HG03342 (cell line): Measurements from ENCODE around the gene IVD.

Experiments used
- ATAC-seq: cut with Tn5 transposase; IDR thresholded peaks from one replicate; pipeline ENCODE4 v1.9.1; 2021; ENCODE audit warnings: mild to moderate bottlenecking, moderate library complexity; ENCODE audit not compliant: unreplicated experiment

The IVD gene

DNA sequence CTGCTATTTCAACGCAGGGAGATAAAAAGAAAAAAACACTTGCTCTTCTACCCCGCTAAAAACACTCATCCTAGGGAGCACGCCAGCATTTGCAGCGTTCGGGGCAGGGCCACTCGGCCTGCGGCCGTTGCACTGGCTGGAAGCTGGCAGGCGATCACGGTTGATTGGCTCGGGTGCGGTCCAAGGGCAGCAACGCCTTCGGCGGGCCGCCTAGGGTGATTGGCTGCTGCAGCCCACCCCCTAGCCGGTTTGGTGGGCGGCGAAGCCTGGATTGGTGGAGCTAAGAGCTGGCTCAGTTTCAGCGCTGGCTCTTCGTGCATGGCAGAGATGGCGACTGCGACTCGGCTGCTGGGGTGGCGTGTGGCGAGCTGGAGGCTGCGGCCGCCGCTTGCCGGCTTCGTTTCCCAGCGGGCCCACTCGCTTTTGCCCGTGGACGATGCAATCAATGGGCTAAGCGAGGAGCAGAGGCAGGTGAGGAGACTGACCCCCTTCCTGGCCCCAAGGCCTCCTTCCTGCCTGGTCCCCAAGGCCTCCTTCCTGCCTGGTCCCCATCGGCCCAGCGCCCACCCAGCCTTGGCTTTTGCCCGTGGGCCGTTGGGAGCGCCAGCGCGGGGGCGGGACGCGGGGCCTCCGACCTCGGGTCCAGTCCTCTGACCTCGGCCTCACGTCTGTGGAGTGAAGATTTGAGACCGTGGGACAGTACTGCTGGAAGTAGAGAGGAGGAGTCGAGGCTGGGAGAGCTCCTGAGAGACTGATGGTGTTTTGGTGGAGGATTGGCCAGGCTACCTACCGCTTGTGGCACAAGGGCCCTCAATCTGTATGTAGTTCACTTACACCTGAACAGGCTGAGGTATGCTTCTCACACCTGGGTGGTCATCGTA, at the start of gene IVD:
Gene IVD (plus strand): TSS at position 295 of the 881 bp plus-strand sequence. CDS start 33 bp downstream, at position 328.
- ATAC-seq, result peak; percentile 75

GRCh38 chr15:40355976-40356585, 49.5 kb upstream of the IVD start:
- ATAC-seq, result no peak

DNA sequence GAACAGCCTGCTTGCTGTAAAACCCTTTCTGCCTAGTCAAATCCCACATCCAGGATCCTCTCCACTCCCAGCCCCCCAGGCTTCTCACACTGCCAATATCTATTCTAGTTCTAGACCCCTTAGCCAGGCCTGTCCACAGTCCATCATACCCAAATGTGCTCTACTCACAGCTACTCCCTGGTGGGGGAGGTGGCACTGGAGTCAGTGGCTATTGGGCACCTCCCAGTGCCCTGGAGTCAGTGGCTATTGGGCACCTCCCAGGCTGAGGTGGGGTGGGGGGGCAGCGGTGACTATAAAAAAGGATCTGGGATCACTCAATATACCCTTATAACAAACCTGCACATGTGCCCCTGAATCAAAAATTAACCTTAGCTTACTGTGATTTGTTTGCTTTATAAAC, 48.3 kb upstream of the IVD start:
- no peak for ATAC-seq

GRCh38 chr15:40357723-40358470, 47.7 kb upstream of the IVD start, which contains the start of gene DISP2:
TSS of gene DISP2 (plus strand) at chr15:40358219. CDS start at chr15:40358322, 103 bp downstream.
- ATAC-seq, result peak; percentile 87

DNA sequence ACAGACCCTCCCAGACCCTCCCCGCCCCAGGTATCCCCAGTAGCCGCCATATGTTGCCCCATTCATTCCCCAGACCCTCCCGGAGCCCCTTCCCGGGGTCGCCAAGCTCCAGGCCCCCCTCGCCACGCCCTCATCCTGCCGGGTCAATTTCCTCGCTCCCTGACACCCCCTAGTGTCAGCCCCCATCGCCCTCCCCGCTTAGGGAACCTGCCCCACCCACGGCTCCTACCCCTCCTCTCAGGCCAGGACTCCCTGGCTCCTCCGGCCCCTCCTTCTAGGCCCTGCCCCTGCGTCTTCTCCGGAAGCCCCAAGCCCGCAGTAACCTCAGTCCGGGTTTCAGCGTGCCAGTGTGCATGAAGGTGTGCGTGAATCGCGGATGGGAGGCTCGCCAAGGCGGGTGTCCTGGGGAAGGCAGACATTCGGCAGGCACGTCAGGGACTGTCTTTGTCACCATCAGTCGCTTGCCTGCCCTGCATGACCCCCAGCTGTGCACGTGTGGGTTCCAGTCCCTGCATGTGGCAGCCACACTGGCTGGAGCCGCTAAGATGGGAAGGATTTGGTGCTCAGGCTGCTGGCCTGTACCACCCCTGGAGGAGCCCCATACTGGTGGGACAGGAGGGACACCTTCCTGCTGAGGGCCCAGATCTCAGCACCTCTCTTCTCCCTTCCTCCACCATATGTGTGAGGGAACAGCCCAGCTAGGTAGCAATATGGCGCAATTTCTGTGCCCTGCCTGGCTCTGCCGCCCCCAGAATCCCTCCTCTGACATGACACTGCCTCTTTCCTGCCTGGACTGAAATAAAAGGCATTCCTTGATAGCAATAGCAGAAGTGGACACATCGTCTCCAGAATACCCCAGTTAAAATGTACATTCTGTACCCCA, 46.9 kb upstream of the IVD start:
- no peak for ATAC-seq

DNA sequence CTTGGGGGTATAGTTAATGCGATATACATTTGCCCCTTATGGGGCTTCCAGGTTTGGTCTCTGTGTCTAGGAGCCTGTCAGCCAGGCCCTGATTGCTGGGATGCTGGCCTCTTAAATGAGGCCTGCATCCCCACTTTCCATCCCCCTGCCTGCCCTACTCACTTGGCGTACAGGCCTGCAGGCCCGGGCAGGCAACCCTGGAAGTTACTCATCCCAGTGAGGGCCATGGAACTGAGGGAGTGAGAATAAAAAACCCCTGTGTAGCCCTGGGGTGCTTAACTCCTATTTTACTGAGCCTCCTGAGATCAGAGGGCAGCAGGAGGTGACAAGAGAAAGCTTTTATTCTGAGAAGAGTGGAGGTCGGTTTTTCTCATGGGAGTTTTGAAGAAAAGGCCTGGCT, 45.6 kb upstream of the IVD start:
- no peak for ATAC-seq

DNA sequence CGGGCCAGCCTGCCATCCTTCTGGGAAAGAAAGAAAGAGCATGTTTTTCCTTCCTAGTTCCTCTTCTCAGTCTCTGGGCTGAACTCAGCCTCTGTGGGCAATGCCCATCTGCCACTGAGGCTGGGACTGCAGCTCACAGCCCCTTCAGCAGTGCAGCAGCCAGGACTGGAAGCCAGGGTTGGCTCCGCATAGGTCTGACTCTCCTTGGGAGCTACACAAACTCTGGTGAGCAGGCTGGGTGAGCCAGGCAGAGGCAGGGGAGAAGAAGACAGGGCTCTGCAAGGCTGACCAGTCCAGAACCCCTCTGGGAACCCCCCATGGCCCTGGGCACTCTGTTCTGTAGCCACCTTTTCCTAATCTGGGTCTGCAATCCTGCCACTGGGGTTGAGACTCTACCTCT, 44.0 kb upstream of the IVD start:
- no peak for ATAC-seq

DNA sequence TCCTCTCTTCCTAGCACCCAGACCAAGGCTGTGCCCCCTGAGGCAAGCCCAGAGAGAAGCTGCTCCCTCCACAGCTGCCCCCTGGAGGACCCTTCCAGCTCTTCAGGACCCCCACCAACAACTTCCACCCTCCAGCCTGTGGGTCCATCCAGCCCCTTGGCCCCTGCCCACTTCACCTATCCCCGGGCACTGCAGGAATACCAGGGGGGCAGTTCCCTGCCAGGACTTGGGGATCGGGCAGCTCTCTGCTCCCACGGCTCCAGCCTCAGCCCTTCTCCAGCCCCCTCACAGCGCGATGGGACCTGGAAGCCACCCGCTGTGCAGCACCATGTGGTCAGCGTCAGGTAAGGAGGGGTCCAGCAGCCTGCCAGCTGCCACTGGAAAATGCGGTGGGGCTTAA, 42.0 kb upstream of the IVD start:
- no peak for ATAC-seq

- no peak for ATAC-seq
These were observed 41.3 kb upstream of the IVD start for GRCh38 chr15:40364251-40364650.

DNA sequence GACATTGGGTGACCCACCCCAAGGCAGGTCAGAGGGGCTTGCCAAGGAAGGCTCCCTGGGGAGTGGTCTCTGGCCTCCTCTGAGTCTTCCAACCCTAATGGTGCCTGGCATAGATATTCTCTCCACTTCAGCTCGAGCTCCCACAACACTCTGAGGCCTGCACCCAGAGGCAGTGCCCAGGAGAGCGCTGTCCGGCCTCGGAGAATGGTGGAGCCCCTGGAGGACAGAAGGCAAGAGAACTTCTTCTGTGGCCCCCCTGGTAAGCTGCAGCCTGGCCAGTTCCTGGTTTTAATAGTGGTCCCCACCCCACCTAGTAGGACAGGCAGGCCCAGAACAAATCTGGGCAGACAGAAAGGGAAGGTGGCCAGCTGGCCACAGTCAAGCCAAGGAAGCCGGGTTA, 40.6 kb upstream of the IVD start:
- ATAC-seq, result no peak

DNA sequence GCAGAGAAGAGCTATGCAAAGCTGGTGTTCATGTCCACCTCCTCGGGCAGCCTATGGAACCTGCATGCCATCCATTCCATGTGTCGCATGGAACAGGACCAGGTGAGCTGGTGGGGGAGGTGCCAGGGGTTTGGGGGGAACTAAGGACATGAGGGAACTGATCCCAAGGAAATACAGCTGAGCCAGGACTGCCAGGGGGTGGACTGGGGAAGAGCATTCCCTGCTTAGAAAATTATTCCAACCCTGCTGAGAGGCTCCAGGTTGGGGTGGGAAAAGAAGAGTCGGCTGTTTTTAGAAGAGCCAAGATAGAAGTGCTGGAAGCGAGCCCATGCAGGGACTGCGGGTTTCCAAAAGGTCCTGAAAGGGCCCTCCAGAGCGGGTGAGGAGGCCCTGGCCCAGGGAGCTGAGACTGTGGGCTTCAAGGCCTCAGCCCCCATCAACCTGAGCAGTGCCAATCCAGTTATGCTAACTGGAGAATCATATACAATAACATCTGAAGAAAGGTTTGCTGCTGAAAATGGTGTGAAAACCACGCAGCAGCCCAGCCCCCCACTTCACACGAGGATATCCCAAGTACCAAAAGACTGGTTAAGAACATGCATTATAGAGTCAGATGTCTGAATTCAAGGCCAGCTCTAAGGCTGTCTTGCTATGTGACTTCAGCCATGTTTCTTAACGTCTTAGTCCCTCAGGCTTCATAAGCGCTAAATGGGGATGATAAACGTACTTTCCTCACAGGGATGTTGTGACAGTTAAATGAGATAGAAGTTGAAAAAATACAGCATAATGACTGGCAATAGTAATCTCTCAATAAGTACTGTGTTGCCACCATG, 39.8 kb upstream of the IVD start:
- ATAC-seq, result no peak

DNA sequence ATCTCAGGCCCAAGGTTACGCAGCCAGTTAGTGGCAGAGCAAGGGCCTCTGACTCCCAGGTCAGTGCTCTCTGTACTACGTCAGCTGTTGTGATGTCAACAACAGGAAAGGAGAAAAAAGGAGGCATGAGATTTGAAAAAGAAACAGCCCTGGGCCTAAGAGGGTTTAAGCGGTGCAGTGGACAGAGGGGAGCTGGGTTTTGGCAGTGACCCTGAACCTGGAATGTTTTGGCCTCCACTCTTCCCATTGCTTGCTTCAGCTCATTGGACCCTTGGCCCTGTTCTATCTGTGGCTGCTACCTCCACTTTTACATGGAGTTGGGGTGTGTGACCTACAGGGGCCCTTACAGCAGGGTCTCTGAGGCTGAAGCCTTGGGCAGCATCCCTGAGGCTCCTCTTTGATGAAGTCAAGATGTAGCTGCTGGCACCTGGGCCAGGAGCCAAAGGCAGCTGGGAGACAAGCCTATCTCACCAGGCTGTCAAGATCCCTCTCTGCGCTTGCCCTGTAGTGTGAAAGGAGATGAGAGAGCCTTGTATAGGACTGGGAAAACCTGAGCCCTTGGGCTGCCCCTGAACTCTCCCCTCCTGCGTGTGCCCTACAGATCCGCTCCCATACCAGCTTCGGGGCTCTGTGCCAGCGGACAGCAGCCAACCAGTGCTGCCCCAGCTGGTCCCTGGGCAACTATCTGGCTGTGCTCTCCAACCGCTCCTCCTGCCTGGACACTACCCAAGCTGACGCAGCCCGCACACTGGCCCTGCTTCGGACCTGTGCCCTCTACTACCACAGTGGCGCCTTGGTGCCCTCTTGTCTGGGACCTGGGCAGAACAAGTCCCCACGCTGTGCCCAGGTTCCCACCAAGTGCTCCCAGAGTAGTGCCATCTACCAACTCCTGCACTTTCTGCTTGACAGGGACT, 38.9 kb upstream of the IVD start:
- ATAC-seq, result no peak

- no peak for ATAC-seq
These were observed 38.3 kb upstream of the IVD start for GRCh38 chr15:40367371-40367685.

DNA sequence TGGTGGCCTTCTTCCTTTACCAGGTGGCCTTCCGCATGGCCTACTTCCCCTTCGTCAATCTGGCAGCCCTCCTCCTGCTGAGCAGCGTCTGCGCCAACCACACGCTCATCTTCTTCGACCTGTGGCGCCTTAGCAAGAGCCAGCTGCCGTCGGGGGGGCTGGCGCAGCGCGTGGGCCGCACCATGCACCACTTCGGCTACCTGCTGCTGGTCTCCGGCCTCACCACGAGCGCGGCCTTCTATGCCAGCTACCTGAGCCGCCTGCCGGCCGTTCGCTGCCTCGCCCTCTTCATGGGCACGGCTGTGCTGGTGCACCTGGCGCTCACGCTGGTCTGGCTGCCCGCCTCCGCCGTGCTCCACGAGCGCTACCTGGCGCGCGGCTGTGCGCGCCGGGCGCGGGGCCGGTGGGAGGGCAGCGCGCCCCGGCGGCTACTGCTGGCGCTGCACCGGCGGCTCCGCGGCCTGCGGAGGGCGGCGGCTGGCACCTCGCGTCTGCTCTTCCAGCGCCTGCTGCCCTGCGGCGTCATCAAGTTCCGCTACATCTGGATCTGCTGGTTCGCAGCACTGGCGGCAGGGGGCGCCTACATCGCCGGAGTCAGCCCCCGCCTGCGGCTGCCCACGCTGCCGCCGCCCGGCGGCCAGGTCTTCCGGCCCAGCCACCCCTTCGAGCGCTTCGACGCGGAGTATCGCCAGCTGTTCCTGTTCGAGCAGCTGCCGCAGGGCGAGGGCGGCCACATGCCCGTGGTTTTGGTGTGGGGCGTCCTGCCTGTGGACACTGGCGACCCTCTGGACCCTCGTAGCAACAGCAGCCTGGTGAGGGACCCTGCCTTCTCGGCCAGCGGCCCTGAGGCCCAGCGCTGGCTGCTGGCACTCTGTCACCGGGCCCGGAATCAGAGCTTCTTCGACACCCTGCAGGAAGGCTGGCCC, 37.6 kb upstream of the IVD start:
- peak; percentile 84 for ATAC-seq

- no peak for ATAC-seq
These were observed 36.7 kb upstream of the IVD start for GRCh38 chr15:40368719-40369473.

DNA sequence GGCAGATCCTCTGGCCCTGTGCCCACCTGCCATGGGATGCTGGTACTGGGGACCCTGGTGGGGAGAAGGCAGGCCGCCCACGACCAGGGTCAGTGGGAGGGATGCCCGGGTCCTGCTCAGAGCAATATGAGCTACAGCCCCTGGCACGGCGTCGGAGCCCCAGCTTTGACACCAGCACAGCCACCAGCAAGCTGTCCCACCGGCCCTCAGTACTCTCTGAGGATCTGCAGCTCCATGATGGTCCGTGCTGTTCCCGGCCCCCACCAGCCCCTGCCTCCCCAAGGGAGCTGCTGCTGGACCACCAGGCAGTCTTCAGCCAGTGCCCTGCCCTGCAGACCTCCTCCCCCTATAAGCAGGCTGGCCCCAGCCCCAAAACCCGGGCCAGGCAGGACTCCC, 36.1 kb upstream of the IVD start:
- ATAC-seq, result no peak

DNA sequence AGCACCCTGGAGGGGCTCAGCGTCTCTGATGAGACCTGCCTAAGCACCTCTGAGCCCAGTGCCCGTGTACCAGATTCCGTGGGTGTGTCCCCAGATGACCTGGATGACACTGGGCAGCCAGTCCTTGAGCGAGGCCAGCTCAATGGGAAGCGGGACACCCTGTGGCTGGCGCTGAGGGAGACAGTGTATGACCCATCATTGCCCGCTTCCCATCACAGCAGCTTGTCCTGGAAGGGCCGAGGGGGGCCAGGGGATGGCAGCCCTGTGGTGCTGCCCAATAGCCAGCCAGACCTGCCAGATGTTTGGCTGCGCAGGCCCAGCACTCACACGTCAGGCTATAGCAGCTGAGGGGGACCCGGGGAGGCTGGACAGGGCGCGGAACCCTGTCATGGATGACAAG, 35.6 kb upstream of the IVD start:
- ATAC-seq, result no peak
